HepG2 (cell line): ENCODE measurements around the gene CAVIN2. TPM values are rescaled to one million over a fixed set of nuclear protein-coding genes. Genes with fewer than 3 reads are reported as not detected.

Experiments used
- FOXO1 ChIP-seq: sonication (generic); formaldehyde crosslinking; IDR thresholded peaks from 2 replicates; pipeline ENCODE4 v1.4.0; 2020; ENCODE audit warnings: missing genetic modification reagents
- HCFC1 ChIP-seq: fragments of 150-350 bp; IDR thresholded peaks from 2 replicates; pipeline ENCODE4 v1.6.1; 2014; ENCODE audit warnings: low read depth, low read length
- KLF11 ChIP-seq: IDR thresholded peaks from 2 replicates; pipeline ENCODE4 v1.6.1; 2016; ENCODE audit warnings: missing compliant biosample characterization
- MLLT10 ChIP-seq: sonication (generic); formaldehyde crosslinking; IDR thresholded peaks from 2 replicates; pipeline ENCODE4 v1.4.0; 2020; ENCODE audit warnings: missing genetic modification reagents
- MTF1 ChIP-seq: sonication (generic); formaldehyde crosslinking; IDR thresholded peaks from 2 replicates; pipeline ENCODE4 v1.5.0; 2020; ENCODE audit warnings: missing genetic modification reagents
- NFATC3 ChIP-seq: sonication (generic); formaldehyde crosslinking; IDR thresholded peaks from 2 replicates; pipeline ENCODE4 v1.5.1; 2020; ENCODE audit warnings: mild to moderate bottlenecking, missing genetic modification reagents
- NFYB ChIP-seq: sonication (generic); formaldehyde crosslinking; IDR thresholded peaks from 2 replicates; pipeline ENCODE4 v1.4.0; 2020; ENCODE audit warnings: missing genetic modification reagents
- RCOR2 ChIP-seq: IDR thresholded peaks from 2 replicates; pipeline ENCODE4 v1.6.1; 2016; ENCODE audit warnings: missing biosample characterization, missing genetic modification reagents
- RNF2 ChIP-seq: fragments of 450-650 bp; conservative IDR thresholded peaks from 2 replicates; pipeline ENCODE4 v1.6.1; 2016; ENCODE audit warnings: low read depth
- TCF12 ChIP-seq, 2 experiments: fragments of 450-650 bp in 1 of 2; sonication (generic) in 1 of 2; formaldehyde crosslinking in 1 of 2; IDR thresholded peaks; 2 replicates each; pipeline versions ENCODE4 v1.6.1 to v1.8.0; 2017 to 2022; ENCODE audit warnings: antibody characterized with exemption in 1 of 2, mild to moderate bottlenecking in 1 of 2, missing genetic modification reagents in 1 of 2, moderate library complexity in 1 of 2
- ZNF143 ChIP-seq: sonication (generic); formaldehyde crosslinking; IDR thresholded peaks from 2 replicates; pipeline ENCODE4 v1.4.0; 2020; ENCODE audit warnings: missing genetic modification reagents
- ZNF383 ChIP-seq: sonication (generic); formaldehyde crosslinking; IDR thresholded peaks from 2 replicates; pipeline ENCODE4 v1.4.0; 2020; ENCODE audit warnings: missing genetic modification reagents, mild to moderate bottlenecking, borderline replicate concordance
- ZNF460 ChIP-seq: sonication (generic); formaldehyde crosslinking; IDR thresholded peaks from 2 replicates; pipeline ENCODE4 v1.5.1; 2020; ENCODE audit warnings: missing genetic modification reagents, mild to moderate bottlenecking, borderline replicate concordance
- ZNF484 ChIP-seq: sonication (generic); formaldehyde crosslinking; IDR thresholded peaks from 2 replicates; pipeline ENCODE4 v1.5.1; 2020; ENCODE audit warnings: mild to moderate bottlenecking, low read depth, missing genetic modification reagents, borderline replicate concordance
- polyA plus RNA-seq, 8 experiments: library from polyadenylated mRNA; depleted of rRNA in 3 of 8; stranded (reverse) in 7 of 8; unstranded in 1 of 8; fragments of >200 nt; fragmentation: Illumina TruSeq in 4 of 8; extraction: Trizol in 4 of 8; gene quantifications; 2 replicates each; pipeline versions ENCODE4 v1.2.1 to v1.2.3, GENCODE V29; 2011 to 2016; ENCODE audit warnings: low read depth in 4 of 8, missing spikeins in 1 of 8, mixed read lengths in 1 of 8; ENCODE audit not compliant: insufficient read depth in 1 of 8
- total RNA-seq, 5 experiments: library from RNA; depleted of rRNA; stranded (reverse); fragments of >200 nt; fragmentation: Illumina TruSeq; extraction: Trizol; gene quantifications; 2 replicates each; pipeline ENCODE4 v1.2.3, GENCODE V29; 2016; ENCODE audit warnings: low read depth in 1 of 5
- TF ChIP-seq, protein P1 (sequence below), 2 experiments: fragments of 450-650 bp in 1 of 2; sonication (generic) in 1 of 2; formaldehyde crosslinking; IDR thresholded peaks; 2 replicates each; pipeline versions ENCODE4 v1.5.0 to v1.8.0; 2020 to 2022; ENCODE audit warnings: mild to moderate bottlenecking in 1 of 2, missing genetic modification reagents in 1 of 2
- TF ChIP-seq, protein P2 (sequence below): sonication (generic); formaldehyde crosslinking; IDR thresholded peaks from 2 replicates; pipeline ENCODE4 v1.9.0; 2021; ENCODE audit warnings: mild to moderate bottlenecking, missing genetic modification reagents
- TF ChIP-seq, protein P3 (sequence below): sonication (generic); formaldehyde crosslinking; IDR thresholded peaks from 2 replicates; pipeline ENCODE4 v1.8.0; 2022; ENCODE audit warnings: missing genetic modification reagents, mild to moderate bottlenecking, borderline replicate concordance
- TF ChIP-seq, protein P4 (sequence below): sonication (generic); formaldehyde crosslinking; IDR thresholded peaks from 2 replicates; pipeline ENCODE4 v1.4.0; 2020; ENCODE audit warnings: missing genetic modification reagents

The CAVIN2 gene
- total and polyA plus RNA-seq, 2 of the 13 experiments (the other 11 are each of a cell fraction or from before 2014, with no cell fraction given): 7.6 to 38.8 TPM

DNA sequence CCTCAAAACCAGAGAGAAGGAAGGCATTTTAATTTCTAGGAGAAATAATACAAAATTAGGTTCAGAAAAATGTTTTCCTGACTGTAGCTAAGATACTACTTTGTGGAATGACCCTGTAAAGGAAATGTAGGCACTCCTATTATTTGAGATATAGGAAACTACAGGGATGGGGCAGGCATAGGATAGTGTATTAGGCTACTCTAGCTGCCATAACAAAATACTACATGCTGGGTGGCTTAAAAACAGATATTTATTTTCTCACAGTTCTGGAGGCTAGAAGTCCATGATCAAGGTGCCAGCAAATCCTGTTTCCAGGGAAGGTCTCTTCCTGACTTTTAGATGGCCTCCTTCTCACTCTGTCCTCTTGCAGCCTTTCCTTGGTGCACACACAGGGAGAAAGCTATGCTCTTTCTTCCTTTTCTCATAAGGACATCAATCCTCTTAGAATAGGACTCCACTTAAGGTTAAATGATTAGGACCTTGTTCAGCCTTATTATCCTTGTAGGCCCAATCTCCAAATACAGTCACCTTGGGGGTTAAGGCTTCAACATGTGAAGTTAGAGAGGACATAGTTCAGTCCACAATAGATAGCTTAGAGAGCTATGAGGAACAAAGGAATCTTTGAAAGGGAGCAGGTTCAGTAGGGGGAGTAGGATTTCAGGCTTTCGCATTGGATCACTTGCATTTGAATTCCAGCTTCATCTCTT, 14.0 kb upstream of the CAVIN2 start (continued):
- TF ChIP-seq MTF1 (CRISPR knock-in tag) (no peak), ZNF460 (CRISPR knock-in tag) (no peak), NFYB (CRISPR knock-in tag) (no peak), RNF2 (no peak), ZNF484 (no peak), RCOR2 (CRISPR knock-in tag) (no peak; the same call in 1 of the 2 replicates), ZNF143 (CRISPR knock-in tag) (no peak), ZNF383 (CRISPR knock-in tag) (no peak), KLF11 (CRISPR knock-in tag) (no peak), TCF12 (IDR thresholded peaks at IDR 0.05) (no peak), TCF12 (CRISPR knock-in tag; IDR thresholded peaks at IDR 0.05) (no peak), HCFC1 (no peak), FOXO1 (CRISPR knock-in tag) (no peak), MLLT10 (no peak), NFATC3 (CRISPR knock-in tag) (no peak)
- TF ChIP-seq, protein P1, sequence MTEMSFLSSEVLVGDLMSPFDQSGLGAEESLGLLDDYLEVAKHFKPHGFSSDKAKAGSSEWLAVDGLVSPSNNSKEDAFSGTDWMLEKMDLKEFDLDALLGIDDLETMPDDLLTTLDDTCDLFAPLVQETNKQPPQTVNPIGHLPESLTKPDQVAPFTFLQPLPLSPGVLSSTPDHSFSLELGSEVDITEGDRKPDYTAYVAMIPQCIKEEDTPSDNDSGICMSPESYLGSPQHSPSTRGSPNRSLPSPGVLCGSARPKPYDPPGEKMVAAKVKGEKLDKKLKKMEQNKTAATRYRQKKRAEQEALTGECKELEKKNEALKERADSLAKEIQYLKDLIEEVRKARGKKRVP (CRISPR knock-in tag; IDR thresholded peaks at IDR 0.05): no peak
- TF ChIP-seq, protein P2, sequence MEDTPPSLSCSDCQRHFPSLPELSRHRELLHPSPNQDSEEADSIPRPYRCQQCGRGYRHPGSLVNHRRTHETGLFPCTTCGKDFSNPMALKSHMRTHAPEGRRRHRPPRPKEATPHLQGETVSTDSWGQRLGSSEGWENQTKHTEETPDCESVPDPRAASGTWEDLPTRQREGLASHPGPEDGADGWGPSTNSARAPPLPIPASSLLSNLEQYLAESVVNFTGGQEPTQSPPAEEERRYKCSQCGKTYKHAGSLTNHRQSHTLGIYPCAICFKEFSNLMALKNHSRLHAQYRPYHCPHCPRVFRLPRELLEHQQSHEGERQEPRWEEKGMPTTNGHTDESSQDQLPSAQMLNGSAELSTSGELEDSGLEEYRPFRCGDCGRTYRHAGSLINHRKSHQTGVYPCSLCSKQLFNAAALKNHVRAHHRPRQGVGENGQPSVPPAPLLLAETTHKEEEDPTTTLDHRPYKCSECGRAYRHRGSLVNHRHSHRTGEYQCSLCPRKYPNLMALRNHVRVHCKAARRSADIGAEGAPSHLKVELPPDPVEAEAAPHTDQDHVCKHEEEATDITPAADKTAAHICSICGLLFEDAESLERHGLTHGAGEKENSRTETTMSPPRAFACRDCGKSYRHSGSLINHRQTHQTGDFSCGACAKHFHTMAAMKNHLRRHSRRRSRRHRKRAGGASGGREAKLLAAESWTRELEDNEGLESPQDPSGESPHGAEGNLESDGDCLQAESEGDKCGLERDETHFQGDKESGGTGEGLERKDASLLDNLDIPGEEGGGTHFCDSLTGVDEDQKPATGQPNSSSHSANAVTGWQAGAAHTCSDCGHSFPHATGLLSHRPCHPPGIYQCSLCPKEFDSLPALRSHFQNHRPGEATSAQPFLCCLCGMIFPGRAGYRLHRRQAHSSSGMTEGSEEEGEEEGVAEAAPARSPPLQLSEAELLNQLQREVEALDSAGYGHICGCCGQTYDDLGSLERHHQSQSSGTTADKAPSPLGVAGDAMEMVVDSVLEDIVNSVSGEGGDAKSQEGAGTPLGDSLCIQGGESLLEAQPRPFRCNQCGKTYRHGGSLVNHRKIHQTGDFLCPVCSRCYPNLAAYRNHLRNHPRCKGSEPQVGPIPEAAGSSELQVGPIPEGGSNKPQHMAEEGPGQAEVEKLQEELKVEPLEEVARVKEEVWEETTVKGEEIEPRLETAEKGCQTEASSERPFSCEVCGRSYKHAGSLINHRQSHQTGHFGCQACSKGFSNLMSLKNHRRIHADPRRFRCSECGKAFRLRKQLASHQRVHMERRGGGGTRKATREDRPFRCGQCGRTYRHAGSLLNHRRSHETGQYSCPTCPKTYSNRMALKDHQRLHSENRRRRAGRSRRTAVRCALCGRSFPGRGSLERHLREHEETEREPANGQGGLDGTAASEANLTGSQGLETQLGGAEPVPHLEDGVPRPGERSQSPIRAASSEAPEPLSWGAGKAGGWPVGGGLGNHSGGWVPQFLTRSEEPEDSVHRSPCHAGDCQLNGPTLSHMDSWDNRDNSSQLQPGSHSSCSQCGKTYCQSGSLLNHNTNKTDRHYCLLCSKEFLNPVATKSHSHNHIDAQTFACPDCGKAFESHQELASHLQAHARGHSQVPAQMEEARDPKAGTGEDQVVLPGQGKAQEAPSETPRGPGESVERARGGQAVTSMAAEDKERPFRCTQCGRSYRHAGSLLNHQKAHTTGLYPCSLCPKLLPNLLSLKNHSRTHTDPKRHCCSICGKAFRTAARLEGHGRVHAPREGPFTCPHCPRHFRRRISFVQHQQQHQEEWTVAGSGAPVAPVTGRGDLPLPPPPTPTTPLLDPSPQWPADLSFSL: no peak
- TF ChIP-seq, protein P3, sequence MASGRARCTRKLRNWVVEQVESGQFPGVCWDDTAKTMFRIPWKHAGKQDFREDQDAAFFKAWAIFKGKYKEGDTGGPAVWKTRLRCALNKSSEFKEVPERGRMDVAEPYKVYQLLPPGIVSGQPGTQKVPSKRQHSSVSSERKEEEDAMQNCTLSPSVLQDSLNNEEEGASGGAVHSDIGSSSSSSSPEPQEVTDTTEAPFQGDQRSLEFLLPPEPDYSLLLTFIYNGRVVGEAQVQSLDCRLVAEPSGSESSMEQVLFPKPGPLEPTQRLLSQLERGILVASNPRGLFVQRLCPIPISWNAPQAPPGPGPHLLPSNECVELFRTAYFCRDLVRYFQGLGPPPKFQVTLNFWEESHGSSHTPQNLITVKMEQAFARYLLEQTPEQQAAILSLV (CRISPR knock-in tag): no peak
- TF ChIP-seq, protein P4, sequence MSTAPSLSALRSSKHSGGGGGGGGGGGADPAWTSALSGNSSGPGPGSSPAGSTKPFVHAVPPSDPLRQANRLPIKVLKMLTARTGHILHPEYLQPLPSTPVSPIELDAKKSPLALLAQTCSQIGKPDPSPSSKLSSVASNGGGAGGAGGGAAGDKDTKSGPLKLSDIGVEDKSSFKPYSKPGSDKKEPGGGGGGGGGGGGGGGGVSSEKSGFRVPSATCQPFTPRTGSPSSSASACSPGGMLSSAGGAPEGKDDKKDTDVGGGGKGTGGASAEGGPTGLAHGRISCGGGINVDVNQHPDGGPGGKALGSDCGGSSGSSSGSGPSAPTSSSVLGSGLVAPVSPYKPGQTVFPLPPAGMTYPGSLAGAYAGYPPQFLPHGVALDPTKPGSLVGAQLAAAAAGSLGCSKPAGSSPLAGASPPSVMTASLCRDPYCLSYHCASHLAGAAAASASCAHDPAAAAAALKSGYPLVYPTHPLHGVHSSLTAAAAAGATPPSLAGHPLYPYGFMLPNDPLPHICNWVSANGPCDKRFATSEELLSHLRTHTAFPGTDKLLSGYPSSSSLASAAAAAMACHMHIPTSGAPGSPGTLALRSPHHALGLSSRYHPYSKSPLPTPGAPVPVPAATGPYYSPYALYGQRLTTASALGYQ (CRISPR knock-in tag): no peak
